Neutrophil (primary cell): ENCODE results near the gene ANXA2.

Source experiments
- H3K27ac ChIP-seq: fragments of 200-600 bp; sonication (generic); 2 replicates; pipeline ENCODE4 v1.5.1; 2016; ENCODE audit warnings: mild to moderate bottlenecking, moderate library complexity
- H3K27me3 ChIP-seq: fragments of 200-600 bp; sonication (generic); 2 replicates; pipeline ENCODE4 v1.6.0; 2016; ENCODE audit warnings: mild to moderate bottlenecking
- H3K36me3 ChIP-seq: fragments of 200-600 bp; sonication (generic); 2 replicates; pipeline ENCODE4 v1.5.1; 2017
- H3K4me1 ChIP-seq, 2 experiments: fragments of 200-600 bp in 1 of 2; sonication (generic) in 1 of 2; 1 replicate in 1 of 2; 2 replicates in 1 of 2; pipeline versions ENCODE4 v1.5.1 to v1.6.1; 2013 to 2016; ENCODE audit warnings: low read depth in 1 of 2, low read length in 1 of 2, mild to moderate bottlenecking in 1 of 2, moderate library complexity in 1 of 2; ENCODE audit not compliant: control insufficient read depth in 1 of 2, insufficient read depth in 1 of 2
- H3K4me3 ChIP-seq, 2 experiments: fragments of 200-600 bp in 1 of 2; sonication (generic) in 1 of 2; 1 replicate in 1 of 2; 2 replicates in 1 of 2; pipeline ENCODE4 v1.5.1; 2013 to 2016; ENCODE audit warnings: low read depth in 1 of 2, low read length in 1 of 2, mild to moderate bottlenecking in 1 of 2, moderate library complexity in 1 of 2
- H3K9me3 ChIP-seq: fragments of 200-600 bp; sonication (generic); 2 replicates; pipeline ENCODE4 v1.5.1; 2016
- CTCF ChIP-seq: fragments of 200-600 bp; sonication (generic); IDR thresholded peaks from 2 replicates; pipeline ENCODE4 v1.5.1; 2016; ENCODE audit warnings: antibody characterized with exemption

ANXA2 gene

GRCh38 chr15:60301024-60301423 lies 96.8 kb downstream of the ANXA2 start:
- TF ChIP-seq CTCF, result no peak
- H3K27me3 ChIP-seq, result no peaks in the 10 kb centered on the region
- no peaks in the 10 kb centered on the region for H3K36me3 ChIP-seq
- no peak overlapping the region for H3K4me3 ChIP-seq
- H3K4me1 ChIP-seq, result no peaks in the 10 kb centered on the region
- no peaks in the 10 kb centered on the region for H3K9me3 ChIP-seq
- H3K27ac ChIP-seq, result no peak overlapping the region

DNA sequence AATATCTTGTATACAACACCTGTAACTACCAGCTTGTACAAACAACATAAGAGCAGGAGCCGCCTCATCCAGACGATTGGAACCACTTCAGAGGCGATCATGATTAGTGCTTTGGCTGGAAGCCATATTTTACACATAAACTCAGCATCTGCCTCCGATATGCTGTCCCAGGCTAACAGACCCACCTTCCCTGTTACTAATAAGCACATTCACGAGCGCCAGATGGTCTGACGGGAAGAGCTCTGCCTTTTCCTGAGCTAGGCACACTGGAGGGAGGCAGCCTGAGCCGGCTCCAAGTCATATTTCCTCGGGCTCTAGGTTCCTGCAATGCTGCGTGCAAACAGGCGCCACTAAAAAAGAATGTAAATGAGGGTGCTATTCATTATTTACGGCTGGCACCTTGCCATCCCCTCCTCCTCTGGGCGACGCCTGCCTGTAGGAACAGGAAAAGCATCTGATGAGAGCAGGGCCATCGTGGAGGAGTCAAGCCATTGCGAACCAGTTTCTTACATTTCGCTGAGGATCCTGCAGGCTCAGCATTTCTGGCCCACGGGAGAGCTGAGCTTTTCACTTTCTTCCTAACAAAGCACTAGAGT lies 98.2 kb downstream of the ANXA2 start:
- no peak for TF ChIP-seq CTCF
- H3K4me1 ChIP-seq, result no peaks in the 10 kb centered on the region
- H3K36me3 ChIP-seq, result no peaks in the 10 kb centered on the region
- H3K27me3 ChIP-seq, result no peaks in the 10 kb centered on the region
- no peak overlapping the region for H3K4me3 ChIP-seq
- no peaks in the 10 kb centered on the region for H3K9me3 ChIP-seq
- H3K27ac ChIP-seq, result no peak overlapping the region
